HCT116 (cell line): Measurements from ENCODE around the gene ARL2BP.
A peak's percentile ranks its signal among the peaks of the same experiment; 100 is the strongest.

Source experiments
- CEBPB ChIP-seq: IDR thresholded peaks from 2 replicates; pipeline ENCODE4 v1.6.1; 2012; ENCODE audit warnings: low read depth
- EZH2 ChIP-seq: fragments of 200-600 bp; sonication (generic); IDR thresholded peaks from 2 replicates; pipeline ENCODE4 v1.6.1; 2017; ENCODE audit warnings: antibody characterized with exemption, mixed run types
- POLR2A ChIP-seq: IDR thresholded peaks from 2 replicates; pipeline ENCODE4 v1.7.0; 2011; ENCODE audit warnings: borderline replicate concordance; ENCODE audit not compliant: insufficient read depth, insufficient read length; ENCODE audit errors: extremely low read depth
- YY1 ChIP-seq: IDR thresholded peaks from 2 replicates; pipeline ENCODE4 v1.6.1; 2011; ENCODE audit warnings: low read length, low read depth, moderate library complexity, mild to moderate bottlenecking; ENCODE audit not compliant: insufficient replicate concordance; ENCODE audit errors: extremely low read depth
- ZFX ChIP-seq: fragments of 450-650 bp; IDR thresholded peaks from 2 replicates; pipeline ENCODE4 v1.6.1; 2017
- ZNF274 ChIP-seq: fragments of 200-500 bp; sonication (Bioruptor generic); IDR thresholded peaks from 2 replicates; pipeline ENCODE4 v1.6.1; 2014; ENCODE audit warnings: mild to moderate bottlenecking, low read depth, low read length, inconsistent platforms
- TF ChIP-seq, protein P1 (sequence below): IDR thresholded peaks from 2 replicates; pipeline ENCODE4 v1.6.1; 2012; ENCODE audit warnings: low read depth
- TF ChIP-seq, protein P2 (sequence below), 3 experiments: fragments of 200-600 bp in 1 of 3; sonication (generic) in 1 of 3; IDR thresholded peaks in 2 of 3; conservative IDR thresholded peaks in 1 of 3; 2 replicates each; pipeline ENCODE4 v1.5.1; 2012 to 2017; ENCODE audit warnings: low read depth in 2 of 3, low read length in 2 of 3, antibody characterized with exemption in 1 of 3, borderline replicate concordance in 1 of 3, control low read depth in 1 of 3, mild to moderate bottlenecking in 1 of 3, mixed read lengths in 1 of 3, mixed run types in 1 of 3, moderate library complexity in 1 of 3; ENCODE audit not compliant: insufficient read depth in 1 of 3

- TF ChIP-seq, protein P1, sequence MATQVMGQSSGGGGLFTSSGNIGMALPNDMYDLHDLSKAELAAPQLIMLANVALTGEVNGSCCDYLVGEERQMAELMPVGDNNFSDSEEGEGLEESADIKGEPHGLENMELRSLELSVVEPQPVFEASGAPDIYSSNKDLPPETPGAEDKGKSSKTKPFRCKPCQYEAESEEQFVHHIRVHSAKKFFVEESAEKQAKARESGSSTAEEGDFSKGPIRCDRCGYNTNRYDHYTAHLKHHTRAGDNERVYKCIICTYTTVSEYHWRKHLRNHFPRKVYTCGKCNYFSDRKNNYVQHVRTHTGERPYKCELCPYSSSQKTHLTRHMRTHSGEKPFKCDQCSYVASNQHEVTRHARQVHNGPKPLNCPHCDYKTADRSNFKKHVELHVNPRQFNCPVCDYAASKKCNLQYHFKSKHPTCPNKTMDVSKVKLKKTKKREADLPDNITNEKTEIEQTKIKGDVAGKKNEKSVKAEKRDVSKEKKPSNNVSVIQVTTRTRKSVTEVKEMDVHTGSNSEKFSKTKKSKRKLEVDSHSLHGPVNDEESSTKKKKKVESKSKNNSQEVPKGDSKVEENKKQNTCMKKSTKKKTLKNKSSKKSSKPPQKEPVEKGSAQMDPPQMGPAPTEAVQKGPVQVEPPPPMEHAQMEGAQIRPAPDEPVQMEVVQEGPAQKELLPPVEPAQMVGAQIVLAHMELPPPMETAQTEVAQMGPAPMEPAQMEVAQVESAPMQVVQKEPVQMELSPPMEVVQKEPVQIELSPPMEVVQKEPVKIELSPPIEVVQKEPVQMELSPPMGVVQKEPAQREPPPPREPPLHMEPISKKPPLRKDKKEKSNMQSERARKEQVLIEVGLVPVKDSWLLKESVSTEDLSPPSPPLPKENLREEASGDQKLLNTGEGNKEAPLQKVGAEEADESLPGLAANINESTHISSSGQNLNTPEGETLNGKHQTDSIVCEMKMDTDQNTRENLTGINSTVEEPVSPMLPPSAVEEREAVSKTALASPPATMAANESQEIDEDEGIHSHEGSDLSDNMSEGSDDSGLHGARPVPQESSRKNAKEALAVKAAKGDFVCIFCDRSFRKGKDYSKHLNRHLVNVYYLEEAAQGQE, result no peak
- TF ChIP-seq POLR2A (no peak), YY1 (peak; percentile 43), CEBPB (no peak), EZH2 (no peak), ZFX (no peak), ZNF274 (no peak)
- TF ChIP-seq, protein P2, sequence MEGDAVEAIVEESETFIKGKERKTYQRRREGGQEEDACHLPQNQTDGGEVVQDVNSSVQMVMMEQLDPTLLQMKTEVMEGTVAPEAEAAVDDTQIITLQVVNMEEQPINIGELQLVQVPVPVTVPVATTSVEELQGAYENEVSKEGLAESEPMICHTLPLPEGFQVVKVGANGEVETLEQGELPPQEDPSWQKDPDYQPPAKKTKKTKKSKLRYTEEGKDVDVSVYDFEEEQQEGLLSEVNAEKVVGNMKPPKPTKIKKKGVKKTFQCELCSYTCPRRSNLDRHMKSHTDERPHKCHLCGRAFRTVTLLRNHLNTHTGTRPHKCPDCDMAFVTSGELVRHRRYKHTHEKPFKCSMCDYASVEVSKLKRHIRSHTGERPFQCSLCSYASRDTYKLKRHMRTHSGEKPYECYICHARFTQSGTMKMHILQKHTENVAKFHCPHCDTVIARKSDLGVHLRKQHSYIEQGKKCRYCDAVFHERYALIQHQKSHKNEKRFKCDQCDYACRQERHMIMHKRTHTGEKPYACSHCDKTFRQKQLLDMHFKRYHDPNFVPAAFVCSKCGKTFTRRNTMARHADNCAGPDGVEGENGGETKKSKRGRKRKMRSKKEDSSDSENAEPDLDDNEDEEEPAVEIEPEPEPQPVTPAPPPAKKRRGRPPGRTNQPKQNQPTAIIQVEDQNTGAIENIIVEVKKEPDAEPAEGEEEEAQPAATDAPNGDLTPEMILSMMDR (IDR thresholded peaks at IDR 0.05 in 2 of 3, conservative IDR thresholded peaks at IDR 0.05 in 1 of 3; ENCODE audit: borderline replicate concordance in 1 of 3, insufficient read depth in 1 of 3, low read depth in 2 of 3, low read length in 2 of 3), result peak; percentile 93 to 97 (median 96)
These were observed 55.5 kb downstream of the ARL2BP start for GRCh38 chr16:57300387-57301125.
